GM21423 (cell line): ENCODE data around the gene ARID5B.

Experiments
- ATAC-seq: cut with Tn5 transposase; IDR thresholded peaks from one replicate; pipeline ENCODE4 v1.9.1; 2021; ENCODE audit warnings: mild to moderate bottlenecking, moderate library complexity; ENCODE audit not compliant: unreplicated experiment

The ARID5B gene

GRCh38 chr10:62130948-62131347 lies 229.4 kb downstream of the ARID5B start:
- ATAC-seq, result no peak

GRCh38 chr10:62131724-62132123 lies 230.2 kb downstream of the ARID5B start:
- no peak for ATAC-seq

DNA sequence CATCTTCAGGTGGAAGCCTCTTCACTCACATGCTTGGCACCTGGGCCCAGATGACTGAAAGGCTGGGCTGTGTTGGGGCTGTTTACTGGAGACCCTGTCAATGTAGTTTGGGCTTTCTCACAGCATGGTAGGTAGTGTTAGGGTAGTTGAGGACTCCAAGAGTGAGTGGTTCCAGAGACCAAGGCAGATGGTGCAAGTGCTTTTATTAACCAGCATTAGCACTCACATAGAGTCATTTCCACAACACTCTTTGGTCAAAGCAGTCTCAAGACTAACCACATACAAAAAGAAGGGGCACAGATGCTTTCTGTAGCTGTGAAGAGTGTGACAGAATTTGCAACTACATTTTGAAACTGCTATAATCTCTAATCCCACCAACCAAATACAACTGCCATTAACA lies 232.1 kb downstream of the ARID5B start:
- ATAC-seq, result peak; percentile 93

DNA sequence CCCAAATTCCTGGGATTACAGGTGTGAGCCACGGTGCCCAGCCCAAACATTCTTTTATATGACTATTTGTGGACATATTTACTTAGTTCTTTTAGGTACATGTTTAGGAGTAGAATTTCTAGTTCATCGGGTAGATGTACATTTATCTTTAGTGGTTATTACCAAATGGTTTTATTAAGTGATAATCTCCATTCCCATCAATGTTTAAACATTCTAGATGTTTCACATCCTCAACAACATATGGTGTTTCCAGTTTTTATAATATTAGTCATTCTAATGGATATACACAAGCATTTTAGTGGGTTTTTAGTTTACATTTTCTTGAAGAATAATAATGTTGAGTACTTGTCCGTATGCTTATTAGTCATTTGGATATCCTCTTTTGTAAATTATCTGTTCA lies 235.4 kb downstream of the ARID5B start:
- ATAC-seq, result no peak
